Measurements from ENCODE around the gene NT5C2.
"Not testable (repeated sequence)": the region's sequence is repeated elsewhere in the genome, so short reads cannot be mapped to it uniquely, and the experiment has no call there.

Gene NT5C2

DNA sequence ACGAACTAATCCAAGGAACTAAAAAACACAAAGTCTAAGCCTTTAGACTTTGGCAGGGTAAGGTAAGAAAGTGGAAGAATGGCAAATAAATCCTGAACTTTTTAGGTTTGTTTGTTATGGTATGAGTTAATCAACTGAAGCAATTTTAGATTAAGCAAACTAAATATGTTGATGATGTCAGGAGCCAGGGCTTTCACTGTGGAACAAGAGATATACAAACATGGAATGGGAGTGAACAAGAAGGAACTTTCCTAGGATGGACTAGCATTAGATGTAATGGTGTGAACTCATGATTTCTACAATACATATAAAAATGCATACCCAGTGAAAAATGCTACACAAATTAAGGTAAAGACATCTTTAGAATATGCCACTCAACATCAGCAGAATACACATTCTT is 35.8 kb downstream of the NT5C2 start:
- DNase-seq = no peak

DNA sequence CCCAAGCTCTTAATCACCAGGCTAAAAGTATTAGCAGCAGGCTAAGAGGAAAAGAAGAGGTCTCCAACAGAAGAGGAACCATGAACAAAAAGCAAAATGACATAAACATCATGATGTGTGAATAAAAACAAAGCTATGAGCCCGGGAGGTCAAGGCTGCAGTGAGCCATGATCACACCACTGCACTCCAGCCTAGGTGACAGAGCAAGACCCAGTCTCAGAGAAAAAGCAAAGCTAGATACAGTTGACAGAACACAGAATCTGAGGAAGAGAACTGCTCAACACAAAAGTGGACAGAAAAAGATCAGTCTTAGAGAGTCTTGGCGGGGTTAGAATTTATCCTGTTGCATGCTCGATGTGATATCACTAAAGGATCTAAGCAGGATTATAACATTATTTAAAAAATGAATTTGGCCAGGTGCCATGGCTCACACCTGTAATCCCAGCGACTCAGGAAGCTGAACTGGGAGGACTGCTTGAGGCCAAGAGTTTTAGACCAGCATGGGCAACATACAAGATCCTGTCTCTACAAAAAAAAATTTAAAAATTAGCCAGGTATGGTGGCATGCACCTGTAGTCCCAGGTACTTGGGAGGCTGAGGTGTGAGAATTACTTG is 37.5 kb downstream of the NT5C2 start:
- no peak for DNase-seq

DNA sequence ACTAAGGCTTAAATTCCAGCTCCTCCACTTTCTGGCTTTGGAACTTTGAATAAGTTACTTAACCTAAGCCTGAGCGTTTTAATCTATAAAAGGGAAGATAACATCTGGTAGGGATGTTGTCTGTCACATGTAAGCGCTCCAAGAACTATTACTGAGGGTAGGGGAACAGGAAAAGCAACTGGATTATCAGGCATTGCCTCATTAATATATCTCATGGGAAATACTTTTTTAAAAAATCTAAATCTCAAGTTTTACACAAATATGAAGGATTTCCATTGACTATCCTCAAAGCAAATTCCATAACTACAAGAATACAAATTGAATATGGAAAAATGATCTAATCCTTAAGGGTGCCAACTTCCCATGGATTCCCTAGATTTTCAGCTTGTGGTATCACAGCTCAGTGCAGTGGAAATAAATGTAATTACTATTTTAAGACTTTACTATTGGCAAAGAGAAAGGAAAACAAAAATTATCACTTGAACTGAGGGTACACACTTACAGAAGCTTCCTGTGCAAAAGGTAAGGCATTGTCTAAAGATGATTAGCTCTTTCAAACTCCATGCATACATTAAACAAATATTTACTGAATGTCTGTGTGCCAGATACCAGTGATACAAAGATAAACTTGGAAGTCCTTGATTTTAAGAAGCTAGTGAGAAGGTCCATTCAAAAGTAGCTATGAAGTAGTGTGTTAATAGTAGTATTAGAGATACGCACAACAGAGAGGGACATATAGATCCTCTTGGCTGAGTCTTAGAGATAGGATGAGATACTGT is 38.4 kb downstream of the NT5C2 start:
- DNase-seq = no peak

DNA sequence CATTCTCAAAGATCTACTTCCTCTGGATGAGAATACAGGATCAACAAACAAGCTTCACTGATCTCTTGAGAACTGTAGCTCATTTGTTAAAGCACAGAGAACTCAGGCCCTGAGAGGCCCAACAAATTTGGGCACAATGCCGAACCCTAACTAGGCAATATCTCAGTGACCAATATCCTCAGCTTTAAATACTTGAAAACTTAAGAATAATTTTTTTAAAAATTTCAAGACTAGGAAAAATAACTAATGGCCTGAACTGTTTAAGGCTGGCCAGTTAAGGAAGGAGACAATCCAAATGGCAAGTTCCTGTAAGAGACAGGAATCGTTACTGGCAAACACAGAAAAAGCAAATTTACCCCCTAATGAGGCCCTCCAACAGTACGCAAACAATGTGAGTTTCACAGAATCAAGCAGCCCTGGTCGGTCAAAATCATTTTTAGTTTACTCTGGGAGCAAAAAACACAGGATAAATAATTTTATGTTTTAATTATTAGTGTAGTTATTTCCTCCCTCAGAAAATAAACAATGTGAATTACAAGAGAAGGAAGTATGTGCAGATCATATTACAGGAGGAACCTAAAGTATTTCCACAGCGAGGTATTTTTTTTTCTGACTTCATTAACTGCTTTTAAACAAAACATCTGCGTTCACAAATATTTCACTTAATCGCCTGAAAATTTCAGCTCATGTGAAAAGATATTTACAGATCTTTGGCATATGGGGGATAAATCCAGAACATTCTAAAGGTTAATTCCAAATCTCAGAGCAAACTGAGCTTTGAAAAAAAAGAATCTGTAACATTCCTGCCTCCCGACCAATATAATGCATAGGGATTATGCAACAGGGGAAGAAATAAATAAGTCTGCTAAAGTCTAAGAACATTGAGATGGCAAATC is 39.5 kb downstream of the NT5C2 start:
- no peak for DNase-seq

DNA sequence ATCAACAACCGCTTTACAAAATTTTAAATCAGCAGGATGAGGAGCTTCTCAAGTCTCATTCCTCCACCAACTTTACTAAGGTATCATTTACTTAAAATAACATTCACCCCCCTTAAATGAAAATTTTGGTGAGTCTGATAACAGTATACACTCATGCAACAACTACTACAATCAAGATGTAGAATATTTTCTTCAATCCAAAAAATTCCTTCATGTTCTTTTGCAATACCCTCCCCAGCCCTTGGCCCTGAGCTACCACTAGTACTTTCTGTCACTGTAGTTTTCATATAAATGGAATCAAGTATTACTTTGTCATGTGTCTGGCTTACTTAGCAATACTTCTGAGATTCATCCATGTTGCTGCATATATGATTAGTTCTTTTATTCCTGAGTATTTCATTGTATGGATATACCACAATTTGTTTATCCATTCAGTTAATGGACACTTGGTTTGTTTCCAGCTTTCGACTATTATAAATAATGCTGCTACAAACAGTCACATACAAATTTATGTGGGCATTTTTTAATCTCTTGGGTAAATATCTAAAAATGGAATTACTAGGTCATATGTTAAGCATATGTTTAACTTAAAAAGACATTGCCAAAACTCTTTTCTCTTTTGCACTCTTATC is 43.0 kb downstream of the NT5C2 start:
- DNase-seq = no peak

DNA sequence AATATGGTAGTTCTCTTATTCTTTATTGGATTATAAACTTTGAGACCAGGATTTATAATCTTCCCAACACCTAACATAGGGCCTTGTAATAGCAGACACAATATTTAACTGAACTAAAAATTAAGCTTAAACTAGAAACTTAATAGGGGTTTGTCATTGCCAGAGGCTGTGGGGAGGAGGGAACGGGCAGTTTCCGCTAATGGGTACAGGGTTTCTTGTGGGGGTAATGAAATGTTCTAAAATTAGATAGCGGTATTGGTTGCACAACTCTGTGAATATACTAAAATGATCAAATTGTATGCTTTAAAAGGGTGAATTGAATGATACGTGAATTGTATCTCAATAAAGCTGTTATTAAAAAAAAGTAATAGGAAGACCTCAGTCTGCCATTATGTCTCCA is 45.4 kb downstream of the NT5C2 start:
- no peak for DNase-seq

DNA sequence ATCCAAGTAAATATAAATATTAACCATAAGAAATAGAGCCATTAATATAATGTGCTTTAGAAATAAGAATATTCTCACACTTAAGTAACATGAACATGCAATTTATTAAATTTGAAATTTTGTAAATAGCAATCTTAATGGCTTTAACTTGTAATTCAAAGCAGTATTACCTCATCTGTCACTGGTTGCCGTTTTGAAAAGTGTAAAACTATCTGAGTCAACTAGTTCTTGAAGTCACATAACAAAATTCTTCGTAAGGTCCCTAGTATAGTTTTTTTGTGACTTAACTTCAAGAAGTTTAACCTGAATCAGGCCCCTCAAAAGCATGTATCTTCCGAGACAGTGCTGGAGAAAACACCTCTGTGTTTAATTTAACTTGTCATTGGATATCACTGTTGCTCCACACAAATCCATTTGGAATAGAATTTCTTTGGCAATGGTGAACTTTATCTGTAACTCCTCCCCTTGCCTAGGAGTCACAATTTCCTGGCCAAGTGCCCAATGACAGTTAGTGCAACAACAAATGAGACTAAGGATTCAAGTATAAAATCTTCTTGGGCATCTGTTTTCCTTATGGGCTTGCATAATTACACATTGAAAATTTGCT is 47.1 kb downstream of the NT5C2 start:
- DNase-seq = no peak

DNA sequence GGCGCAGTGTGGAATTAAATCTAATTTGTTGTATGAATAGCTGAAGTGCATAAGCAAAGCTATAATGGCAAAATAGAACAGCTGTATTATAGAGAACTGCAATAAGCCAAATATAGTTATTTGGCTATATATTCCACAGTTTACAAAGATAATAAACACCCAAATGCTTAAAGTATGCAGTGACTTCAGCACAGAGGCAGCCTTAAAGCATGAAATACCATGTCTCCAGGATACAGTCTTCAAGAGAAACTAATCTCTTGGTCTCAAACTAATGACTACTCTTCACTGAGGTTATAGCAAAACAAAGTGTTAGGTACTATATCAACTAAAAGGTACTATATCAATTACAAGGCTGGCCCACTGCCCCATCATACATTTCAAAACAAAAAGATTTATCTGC is 48.0 kb downstream of the NT5C2 start:
- no peak for DNase-seq

DNA sequence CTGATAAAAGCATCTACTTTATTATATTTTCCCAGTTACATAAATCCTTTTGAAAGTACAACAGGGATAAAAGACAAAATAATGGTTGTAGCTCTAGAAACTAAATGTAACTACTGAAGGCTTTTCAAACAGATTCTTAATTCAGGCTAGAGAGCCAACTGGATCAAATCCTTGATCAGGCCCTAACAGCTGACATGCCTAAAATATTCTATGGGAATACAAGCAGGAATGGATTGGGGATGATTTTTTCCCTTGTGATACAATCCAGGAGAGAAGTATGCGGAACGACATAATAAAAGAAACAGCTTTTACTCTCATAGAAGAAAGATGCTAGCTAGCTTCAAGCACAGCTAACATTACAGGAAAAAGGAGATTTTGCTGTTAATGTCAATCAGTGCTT is 49.0 kb downstream of the NT5C2 start:
- no peak for DNase-seq

DNA sequence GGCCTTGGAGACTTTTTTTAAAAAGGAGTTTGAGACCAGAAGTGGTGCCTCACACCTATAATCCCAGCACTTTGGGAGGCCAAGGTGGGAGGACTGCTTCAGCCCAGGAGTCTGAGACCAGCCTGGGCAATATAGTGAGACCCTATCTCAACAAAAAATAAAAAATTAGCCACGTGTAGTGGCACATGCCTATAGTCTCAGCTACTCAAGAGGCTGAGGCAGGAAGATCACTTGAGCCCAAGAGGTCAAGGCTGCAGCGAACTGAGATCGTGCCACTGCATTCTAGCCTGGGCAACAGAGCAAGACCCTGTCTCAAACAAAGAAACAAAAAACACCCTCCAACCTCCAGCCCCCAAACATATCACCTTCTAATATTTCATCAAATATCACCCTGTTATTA is 49.4 kb downstream of the NT5C2 start:
- not testable (repeated sequence) for DNase-seq

DNA sequence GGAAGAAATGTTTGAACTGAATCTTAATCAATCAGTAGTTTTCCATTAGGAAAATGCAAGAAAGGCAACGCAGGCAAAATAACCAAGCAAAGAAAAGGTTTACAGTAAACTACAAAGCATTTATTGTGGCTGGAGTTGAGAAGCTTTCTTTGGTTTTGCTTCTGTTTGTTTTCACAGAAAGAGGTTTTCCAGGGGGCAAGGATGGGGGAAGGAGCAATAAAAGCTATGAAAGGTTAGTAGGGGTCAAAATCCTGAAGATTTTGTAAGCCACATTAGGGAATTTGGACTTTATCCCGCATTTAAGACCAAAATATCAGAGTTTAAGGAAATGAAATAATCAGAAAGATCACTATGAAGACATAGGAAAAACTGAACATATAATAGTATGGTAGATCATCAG is 51.1 kb downstream of the NT5C2 start:
- DNase-seq = no peak

DNA sequence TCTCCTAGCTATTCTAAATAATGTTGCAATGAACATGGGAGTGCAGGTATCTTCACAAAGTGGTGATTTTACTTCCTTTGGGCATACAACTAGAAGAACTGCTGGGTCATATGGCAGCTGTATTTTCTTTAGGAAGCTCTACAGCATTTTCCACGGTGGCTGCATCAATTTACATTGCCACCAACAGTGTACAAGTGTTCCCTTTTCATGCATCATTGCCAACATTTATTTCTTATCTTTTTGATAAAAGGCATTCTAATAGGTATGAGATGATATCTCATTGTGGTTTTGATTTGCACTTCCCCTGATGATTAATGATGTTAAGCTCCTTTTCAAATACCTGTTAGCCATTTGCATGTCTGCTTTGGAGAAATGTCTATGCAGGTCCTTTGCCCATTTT is 52.6 kb downstream of the NT5C2 start:
- peak; percentile 10 for DNase-seq

DNA sequence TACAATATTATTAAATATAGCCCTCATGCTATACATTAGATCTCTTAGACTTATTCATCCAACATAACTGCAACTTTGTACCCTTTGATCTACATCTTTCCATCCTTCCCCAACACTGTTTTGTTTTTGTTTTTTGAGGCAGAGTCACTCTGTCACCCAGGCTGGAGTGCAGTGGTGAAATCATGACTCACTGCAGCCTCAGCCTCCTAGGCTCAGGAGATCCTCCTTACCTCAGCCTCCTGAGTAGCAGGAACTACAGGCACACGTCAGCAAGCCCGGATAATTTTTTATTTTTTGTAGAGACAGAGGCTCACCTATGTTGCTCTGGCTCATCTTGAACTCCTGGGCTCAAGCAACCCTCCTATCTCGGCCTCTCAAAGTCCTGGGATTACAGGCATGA is 53.3 kb downstream of the NT5C2 start:
- no peak for DNase-seq

DNA sequence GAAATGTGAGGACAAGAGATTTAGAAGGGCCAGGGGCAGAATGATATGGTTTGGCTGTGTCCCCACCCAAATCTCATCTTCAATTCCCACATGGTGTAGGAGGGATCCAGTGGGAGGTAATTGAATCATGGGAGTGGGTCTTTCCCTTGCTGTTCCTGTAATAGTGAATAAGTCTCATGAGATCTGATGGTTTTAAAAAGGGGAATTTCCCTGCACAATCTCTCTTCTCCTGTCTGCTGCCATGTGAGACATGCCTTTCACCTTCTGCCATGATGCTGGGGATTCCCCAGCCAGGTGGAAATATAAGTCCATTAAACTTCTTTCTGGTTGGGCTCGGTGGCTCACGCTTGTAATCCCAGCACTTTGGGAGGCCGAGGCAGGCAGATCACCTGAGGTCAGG is 57.9 kb downstream of the NT5C2 start:
- DNase-seq = not testable (repeated sequence)

DNA sequence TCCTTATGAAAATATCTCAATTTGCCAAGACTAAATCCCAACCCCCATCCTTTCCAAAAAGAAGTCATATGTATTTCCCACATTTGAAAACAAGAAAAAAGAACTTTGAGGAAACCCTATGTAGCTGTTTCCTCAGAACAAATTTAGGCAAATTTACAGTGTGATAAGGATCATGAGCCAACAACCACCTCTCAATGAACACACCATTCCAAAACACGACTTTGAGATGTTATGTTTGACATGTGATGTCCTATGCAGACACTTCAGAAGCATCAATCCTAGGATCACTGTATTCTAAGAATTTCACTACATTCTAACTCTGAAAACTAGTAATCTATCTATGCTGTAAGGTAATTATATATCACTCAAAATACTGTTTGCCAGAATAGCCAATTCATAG is 62.2 kb downstream of the NT5C2 start:
- no peak for DNase-seq

DNA sequence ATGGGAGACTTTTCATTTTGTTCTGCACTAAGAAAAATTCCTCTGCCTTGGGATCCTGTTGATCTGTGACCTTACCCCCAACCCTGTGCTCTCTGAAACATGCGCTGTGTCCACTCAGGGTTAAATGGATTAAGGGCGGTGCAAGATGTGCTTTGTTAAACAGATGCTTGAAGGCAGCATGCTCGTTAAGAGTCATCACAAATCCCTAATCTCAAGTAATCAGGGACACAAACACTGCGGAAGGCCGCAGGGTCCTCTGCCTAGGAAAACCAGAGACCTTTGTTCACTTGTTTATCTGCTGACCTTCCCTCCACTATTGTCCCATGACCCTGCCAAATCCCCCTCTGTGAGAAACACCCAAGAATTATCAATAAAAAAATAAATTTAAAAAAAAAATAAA is 62.9 kb downstream of the NT5C2 start:
- DNase-seq = not testable (repeated sequence)

DNA sequence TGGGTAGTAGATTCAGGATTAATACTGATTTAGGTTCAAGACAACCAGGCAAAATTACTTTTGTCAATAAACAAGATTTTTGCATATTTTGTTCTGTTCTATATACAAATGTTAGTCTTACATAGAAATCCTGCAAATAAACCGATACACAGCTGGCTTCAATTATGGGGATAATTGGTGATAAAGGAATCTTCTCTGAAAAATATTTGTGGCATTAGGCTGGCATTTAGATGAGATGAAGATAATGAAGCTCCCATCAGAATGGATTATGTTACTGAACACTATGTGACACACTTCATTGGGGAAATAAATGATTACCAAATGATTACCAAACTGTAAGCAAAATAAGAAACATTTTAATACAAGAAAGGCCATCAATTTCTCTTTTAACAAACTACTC is 65.8 kb downstream of the NT5C2 start:
- DNase-seq = no peak

DNA sequence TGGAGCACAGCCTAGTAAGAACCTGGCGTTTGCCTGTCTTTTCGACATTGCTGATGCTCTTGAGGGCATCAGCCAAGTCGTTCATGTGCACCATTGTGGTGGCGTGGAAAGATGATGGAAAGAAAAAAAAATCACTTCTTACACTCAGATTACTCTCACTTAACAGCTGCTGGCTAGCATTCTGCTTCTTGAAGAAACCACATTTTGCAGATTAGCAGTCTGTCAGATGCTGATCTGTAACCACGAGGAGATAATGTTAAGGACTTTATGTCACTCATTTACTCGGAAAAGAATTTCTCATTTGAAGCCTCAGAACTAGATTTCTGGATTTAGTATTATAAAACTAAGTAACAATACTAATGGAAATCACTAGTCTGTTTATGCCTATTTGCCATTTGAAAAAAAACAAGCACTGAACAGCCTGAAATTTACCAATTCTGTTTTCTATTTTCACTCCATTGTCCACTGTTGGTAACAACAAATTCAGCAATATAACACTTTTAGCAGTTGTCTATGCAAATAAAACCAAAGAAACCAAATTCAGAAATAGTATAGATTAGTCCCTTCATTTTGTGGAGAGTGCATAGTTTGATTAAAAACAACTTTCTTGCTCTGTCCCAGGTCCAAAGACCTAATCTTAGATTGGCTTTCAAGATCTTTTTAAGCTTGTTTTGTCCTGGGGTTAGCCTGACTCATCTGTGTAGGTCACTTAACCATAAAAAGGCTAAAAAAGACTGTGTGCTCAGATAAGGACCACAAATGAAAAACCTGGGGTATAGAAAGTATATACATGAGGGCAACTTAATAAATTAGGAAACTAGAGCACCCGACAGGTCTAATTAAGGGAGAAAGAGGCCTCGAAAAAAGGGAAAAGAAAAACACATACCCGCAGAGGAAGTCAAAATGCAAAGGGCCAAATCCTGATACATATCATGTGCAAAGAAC is 67.5 kb downstream of the NT5C2 start:
- DNase-seq = no peak

DNA sequence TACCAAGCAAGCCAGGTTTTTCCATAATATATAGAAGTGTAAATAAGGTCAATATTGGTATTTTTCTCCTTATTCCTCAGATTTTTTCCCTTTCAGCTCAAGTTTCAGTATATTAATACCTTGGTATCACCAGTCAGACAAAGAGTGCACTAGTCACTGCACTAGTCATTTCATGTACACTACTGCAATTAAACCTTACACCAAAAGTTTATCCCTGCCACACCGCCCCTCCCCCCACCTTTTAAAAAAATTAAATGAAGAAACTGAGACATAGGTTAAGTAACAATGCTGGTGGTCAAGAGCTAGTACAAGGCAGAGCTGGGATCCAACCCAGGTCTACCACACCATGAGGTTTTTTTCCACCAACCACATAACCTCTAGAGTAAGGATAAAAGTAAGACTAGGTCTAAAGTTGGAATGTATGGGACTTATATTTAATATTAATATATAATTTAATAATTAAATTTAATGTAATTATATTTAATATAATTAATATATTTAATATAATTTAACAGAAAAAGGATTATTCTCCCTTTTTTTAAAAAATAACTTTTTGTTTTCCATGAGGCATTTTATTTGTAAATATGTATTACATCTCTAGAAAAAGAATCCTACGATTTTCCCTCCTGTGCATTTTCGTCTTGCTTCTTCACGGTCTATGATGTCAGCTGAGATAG is 68.5 kb downstream of the NT5C2 start:
- DNase-seq = no peak

DNA sequence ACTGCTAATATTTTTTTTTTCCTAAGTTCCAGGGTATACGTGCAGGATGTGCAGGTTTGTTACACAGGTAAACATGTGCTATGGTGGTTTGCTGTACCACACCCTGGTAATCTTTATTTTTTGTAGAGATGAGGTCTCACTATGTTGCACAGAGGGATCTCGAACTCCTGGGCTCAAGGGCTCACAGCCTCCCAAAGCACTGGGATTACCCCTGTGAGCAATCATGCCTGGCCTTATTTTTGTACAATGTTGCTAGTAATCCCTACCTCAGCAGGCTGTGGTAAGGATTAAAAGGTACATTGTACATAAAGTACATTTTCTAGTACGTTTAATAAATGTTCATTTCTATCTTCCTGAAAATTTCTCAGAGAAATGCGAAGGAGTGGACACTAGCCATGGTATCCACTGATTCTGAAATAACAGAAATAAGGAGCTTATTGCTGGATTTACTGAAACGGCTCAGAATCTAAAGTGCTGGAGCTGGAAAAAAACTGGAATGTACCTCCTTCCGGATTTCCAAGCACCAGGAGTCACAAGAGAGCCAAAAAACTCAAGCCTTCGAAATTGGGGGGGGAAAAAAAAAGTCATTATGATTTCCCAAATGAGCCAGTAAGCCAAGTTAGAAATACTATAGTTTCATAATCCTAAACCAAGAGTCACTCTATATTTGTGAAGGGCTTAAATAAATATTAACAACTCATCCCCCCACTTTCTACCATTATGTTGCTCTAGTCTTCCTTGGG is 69.6 kb downstream of the NT5C2 start:
- DNase-seq = no peak
